Smooth muscle cell of trachea (primary cell): ENCODE data around the gene AZU1. TPM values are rescaled to one million over a fixed set of nuclear protein-coding genes. Genes with fewer than 3 reads are reported as not detected.

ENCODE experiments used
- total RNA-seq: library from RNA; depleted of rRNA; stranded (reverse); fragments of >200 nt; gene quantifications from 2 replicates; pipeline ENCODE4 v1.2.1, GENCODE V29; 2014

Gene AZU1, protein sequence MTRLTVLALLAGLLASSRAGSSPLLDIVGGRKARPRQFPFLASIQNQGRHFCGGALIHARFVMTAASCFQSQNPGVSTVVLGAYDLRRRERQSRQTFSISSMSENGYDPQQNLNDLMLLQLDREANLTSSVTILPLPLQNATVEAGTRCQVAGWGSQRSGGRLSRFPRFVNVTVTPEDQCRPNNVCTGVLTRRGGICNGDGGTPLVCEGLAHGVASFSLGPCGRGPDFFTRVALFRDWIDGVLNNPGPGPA
- under 0.01 TPM in 1 of 2 replicates, not detected in the other for total RNA-seq

GRCh38 chr19:827710-828321 lies at the start of gene AZU1:
AZU1 (plus strand) TSS chr19:827837; CDS start chr19:827847, 10 bp downstream.

GRCh38 chr19:796692-797527 lies 30.7 kb upstream of the AZU1 start, which contains the start of gene PTBP1:
PTBP1 (plus strand) TSS chr19:797452; CDS start chr19:797498, 46 bp downstream.

DNA sequence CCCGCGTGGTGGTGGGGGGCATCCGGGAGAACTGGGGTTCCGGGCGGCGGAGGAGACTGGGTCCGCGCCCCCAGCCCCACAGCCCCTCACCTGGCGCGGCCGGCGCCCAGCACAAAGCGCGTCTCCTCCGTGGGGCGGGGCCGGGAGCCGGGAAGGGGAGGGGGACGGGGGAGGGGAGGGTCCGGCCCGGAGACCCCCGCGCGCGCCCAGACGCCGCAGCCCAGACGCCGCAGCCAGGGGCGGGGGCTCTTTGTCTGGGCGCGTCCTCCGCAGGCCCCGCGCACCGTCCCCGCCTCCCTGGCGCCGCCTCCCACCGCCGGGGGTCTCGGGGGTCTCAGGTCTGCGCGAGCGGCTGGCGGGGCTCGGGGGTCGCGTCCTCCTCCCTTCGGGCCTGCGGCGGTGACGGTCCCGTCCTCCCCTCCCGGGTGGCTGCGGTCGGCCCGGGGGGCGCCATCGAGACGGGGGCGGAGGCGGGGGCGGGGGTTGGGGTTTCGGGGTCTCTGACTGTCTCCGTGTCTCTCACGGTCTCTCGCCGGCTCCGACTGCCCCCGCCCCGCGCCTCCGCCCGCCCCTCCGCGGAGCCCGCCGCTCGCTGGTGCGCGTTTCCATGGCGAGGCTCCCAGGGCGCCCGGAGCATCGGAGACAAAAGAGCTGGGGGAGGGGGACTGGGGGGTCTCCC lies 5.7 kb upstream of the AZU1 start, which contains the start of gene PLPPR3:
Gene PLPPR3, minus strand, starts transcription at position 131 of the 679 bp plus-strand sequence. CDS start 396 bp downstream, outside the sequence.

DNA sequence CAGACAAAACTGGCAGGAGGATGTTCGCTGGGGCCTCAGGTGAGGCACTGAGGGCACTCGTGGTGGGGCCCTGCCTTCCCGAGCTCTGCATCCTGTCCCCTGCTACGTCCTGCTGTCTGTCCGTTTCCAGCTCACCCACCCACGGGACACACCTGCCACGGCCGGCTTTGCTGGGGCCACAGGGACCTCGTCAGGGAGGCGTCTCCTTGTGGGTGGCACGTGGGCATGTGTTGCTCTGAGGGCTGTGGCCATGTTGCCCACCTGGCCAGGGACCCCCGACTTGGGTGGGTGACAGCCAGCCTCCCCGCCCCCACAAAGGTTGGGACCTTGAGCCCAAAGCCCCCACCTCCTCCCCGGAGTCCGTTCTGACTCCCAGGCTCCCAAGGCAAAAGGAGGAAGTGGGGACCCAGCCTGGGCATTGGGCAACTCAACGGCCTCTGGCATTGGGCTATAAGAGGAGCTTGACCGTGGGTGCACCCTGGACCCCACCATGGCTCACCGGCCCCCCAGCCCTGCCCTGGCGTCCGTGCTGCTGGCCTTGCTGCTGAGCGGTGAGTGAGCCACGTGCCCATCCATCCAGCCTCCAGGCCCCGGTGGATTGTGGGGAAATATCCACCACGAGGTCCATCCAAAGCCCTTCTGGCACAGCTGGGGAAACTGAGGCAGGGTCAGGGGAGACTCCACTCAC lies 13.0 kb downstream of the AZU1 start, which contains the start of gene PRTN3:
Gene PRTN3, plus strand, starts transcription at position 481 of the 688 bp plus-strand sequence. Its CDS starts 10 bp downstream, at position 491.

DNA sequence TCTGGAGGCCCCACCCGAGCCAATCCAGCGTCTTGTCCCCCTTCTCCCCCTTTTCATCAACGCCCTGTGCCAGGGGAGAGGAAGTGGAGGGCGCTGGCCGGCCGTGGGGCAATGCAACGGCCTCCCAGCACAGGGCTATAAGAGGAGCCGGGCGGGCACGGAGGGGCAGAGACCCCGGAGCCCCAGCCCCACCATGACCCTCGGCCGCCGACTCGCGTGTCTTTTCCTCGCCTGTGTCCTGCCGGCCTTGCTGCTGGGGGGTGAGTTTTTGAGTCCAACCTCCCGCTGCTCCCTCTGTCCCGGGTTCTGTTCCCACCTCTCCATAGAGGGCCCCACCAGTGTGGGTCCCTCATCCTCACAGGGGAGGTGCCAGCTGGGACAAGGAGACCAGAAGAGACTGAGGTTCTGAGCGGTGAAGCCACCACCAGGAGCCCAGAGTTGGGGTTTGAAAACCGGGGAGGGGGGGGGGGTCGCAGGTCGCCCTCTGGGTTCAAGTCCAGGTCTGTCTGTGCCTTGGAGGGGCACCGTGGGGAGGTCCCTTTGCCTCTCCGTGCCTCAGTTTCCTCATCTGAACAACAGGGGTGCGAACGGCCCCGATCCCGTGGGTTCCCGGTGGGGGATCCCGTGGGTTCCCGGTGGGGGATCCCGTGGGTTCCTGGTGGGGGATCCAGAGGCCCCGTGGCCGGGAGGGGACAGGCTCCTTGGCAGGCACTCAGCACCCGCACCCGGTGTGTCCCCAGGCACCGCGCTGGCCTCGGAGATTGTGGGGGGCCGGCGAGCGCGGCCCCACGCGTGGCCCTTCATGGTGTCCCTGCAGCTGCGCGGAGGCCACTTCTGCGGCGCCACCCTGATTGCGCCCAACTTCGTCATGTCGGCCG lies 24.7 kb downstream of the AZU1 start, which contains the start of gene ELANE:
Gene ELANE, plus strand, starts transcription at position 168 of the 878 bp plus-strand sequence. Its CDS starts 26 bp downstream, at position 194.

DNA sequence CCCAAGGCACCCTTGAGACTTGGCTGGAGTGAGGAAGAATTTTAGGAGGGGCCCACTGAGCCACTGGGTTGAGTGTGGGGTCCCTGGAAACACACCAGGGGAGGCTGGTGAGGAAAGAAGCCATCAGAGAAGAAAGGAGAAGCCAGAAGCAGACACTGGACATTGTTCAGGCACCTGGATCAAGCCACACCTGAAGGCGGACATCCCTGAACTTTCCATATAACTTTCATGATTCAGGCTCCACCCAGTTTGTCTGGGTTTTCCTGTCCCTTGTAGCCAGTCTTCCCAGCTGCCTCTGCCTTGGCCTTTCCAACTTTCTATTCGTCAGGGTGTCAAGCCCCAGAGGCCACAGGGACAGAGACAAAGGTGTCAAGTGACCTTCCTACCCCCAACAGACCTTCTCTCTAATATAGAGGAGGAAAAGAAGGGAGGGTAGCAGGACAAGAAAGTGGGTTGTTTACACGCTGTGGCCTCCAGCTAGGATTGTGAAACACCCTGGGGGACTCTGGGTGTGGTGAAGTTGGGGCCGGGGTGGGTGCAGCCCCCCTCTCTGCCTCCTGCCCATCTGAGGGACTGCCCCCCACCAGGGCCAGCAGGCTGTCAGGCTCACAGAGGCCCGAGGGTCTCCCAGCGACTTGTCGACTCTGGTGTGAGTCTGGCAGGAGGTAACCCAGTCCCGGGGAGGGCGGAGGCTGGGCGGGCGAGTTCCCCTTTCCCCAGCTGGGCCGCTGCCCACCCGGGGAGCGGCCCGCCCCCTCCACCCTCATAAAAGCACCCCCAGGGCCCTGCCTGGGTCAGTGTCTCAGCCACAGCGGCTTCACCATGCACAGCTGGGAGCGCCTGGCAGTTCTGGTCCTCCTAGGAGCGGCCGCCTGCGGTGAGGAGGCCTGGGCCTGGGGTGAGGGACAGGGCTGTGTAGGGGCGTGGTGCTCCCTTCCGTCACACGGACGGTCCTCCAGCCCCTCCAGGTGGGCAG lies 31.5 kb downstream of the AZU1 start, which contains the start of gene CFD:
Gene CFD, plus strand, starts transcription at position 797 of the 976 bp plus-strand sequence. Its CDS starts 26 bp downstream, at position 823.

Other genes starting within 250 kb of the AZU1 start
- 0.73 and 1.7 TPM in 2 replicates for gene HCN2, start 238.0 kb upstream of the AZU1 start, total RNA-seq
- gene POLRMT, start 194.3 kb upstream of the AZU1 start, total RNA-seq: 20.7 and 29.3 TPM in 2 replicates
- gene FGF22, start 188.0 kb upstream of the AZU1 start, total RNA-seq: 0.15 TPM in 1 of 2 replicates, not detected in the other
- 21.5 and 24.1 TPM in 2 replicates for gene RNF126, start 164.6 kb upstream of the AZU1 start, total RNA-seq
- 15.9 and 77.4 TPM in 2 replicates for gene FSTL3, start 151.4 kb upstream of the AZU1 start, total RNA-seq
- gene PRSS57, start 132.4 kb upstream of the AZU1 start, total RNA-seq: 0.17 TPM in 1 of 2 replicates, not detected in the other
- gene PALM, start 118.9 kb upstream of the AZU1 start, total RNA-seq: 3.9 and 41.4 TPM in 2 replicates
- gene MISP, start 76.7 kb upstream of the AZU1 start, total RNA-seq: under 0.01 and 0.17 TPM in 2 replicates
- gene PTBP1, start 30.4 kb upstream of the AZU1 start, total RNA-seq: 72.0 and 99.4 TPM in 2 replicates
- gene PLPPR3, start 5.9 kb upstream of the AZU1 start, total RNA-seq: 0.15 and 2.5 TPM in 2 replicates
- not detected in 2 replicates for gene PRTN3, start 13.2 kb downstream of the AZU1 start, total RNA-seq
- 0.66 TPM in 1 of 2 replicates, not detected in the other for gene ELANE, start 24.5 kb downstream of the AZU1 start, total RNA-seq
- 38.5 and 194 TPM in 2 replicates for gene CFD, start 31.8 kb downstream of the AZU1 start, total RNA-seq
- gene MED16, start 65.3 kb downstream of the AZU1 start, total RNA-seq: 45.8 and 46.6 TPM in 2 replicates
- gene RNU6-9, start 65.6 kb downstream of the AZU1 start, total RNA-seq: not detected in 2 replicates
- 16.6 and 23.3 TPM in 2 replicates for gene R3HDM4, start 85.4 kb downstream of the AZU1 start, total RNA-seq
- not detected in 2 replicates for gene KISS1R, start 89.5 kb downstream of the AZU1 start, total RNA-seq
- 9.2 and 21.7 TPM in 2 replicates for gene ARID3A, start 98.2 kb downstream of the AZU1 start, total RNA-seq
- 45.3 and 69.4 TPM in 2 replicates for gene WDR18, start 156.5 kb downstream of the AZU1 start, total RNA-seq
- gene GRIN3B, start 172.6 kb downstream of the AZU1 start, total RNA-seq: 0.58 and 2.3 TPM in 2 replicates
- gene TMEM259, start 193.3 kb downstream of the AZU1 start, total RNA-seq: 64.1 and 101 TPM in 2 replicates
- not detected in 2 replicates for gene RNU6-2, start 193.7 kb downstream of the AZU1 start, total RNA-seq
- 186 and 319 TPM in 2 replicates for gene CNN2, start 198.8 kb downstream of the AZU1 start, total RNA-seq
- gene ABCA7, start 212.3 kb downstream of the AZU1 start, total RNA-seq: 6.0 and 7.9 TPM in 2 replicates
- gene ARHGAP45, start 239.3 kb downstream of the AZU1 start, total RNA-seq: 1.7 and 4.0 TPM in 2 replicates